Gastrocnemius medialis (tissue), 4 donors: Measurements from ENCODE around the gene PLEKHA1.

Experiments
- CTCF ChIP-seq, 5 experiments: fragments of 450-650 bp in 3 of 5; fragments of 200-600 bp in 2 of 5; sonication (generic) in 2 of 5; IDR thresholded peaks in 4 of 5; conservative IDR thresholded peaks in 1 of 5; 1 replicate in 4 of 5; 2 replicates in 1 of 5; pipeline ENCODE4 v1.5.1; 2016 to 2019; ENCODE audit warnings: antibody characterized with exemption in 5 of 5, mild to moderate bottlenecking in 3 of 5, moderate library complexity in 3 of 5
- POLR2A ChIP-seq, 2 donors: fragments of 450-650 bp; IDR thresholded peaks; one replicate each; pipeline ENCODE4 v1.6.1; 2017; ENCODE audit warnings: antibody characterized with exemption in 2 of 2, mild to moderate bottlenecking in 2 of 2, moderate library complexity in 2 of 2

DNA sequence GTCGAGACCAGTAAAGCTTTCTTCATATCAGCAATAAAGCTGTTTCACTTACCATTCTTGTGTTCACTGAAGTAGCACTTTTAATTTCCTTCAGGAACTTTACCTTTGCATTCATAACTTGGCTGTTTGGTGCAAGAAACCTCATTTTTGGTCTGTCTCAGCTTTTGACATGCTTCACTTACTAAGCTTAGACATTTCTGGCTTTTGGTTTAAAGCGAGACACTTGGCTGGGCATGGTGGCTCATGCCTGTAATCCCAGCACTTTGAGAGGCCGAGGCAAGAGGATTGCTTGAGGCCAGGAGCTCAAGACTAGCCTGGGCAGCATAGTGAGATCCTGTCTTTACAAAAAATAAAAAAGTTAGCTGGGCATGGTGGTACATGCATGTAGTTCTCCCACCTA lies 15.8 kb downstream of the PLEKHA1 start:
- no peak for TF ChIP-seq CTCF (IDR thresholded peaks at IDR 0.05 in 4 of 5, conservative IDR thresholded peaks at IDR 0.05 in 1 of 5)
- no peak for TF ChIP-seq POLR2A (IDR thresholded peaks at IDR 0.05)
